Measurements from ENCODE around the gene NPIPA2. TPM values are rescaled to one million over a fixed set of nuclear protein-coding genes. Genes with fewer than 3 reads are reported as not detected.
"Not testable (repeated sequence)": the region's sequence is repeated elsewhere in the genome, so short reads cannot be mapped to it uniquely, and the experiment has no call there.

NPIPA2 gene
- total RNA-seq, 6 donors from 2014 or later: 1.2 to 8.4 (median 2.4) TPM; not detected in 2

DNA sequence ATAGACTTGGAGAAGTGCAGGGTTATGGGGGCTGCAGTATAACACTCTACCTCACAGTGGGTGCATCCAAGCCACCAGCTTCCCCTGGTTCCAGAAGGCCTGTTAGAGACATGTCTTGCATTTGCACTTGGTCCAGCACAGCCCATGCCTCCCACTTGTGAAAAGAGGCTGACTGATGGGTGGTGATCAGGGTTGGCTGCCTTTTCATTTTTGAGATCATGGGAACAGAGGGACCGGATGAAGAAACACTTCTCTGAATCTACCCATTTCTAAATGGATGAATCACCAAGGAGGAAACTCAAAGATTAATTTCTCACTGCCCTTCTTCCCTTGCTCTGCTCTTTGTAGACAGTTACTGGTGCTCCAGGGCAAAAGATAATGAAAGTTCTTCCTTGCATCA is 43.8 kb downstream of the NPIPA2 start:
- not testable (repeated sequence) for DNase-seq, H3K27ac ChIP-seq, H3K4me3 ChIP-seq, H3K4me1 ChIP-seq, H3K27me3 ChIP-seq, H3K36me3 ChIP-seq, H3K9me3 ChIP-seq
- WGBS, 2 donors: no CpG with 5 or more reads among the region's 1 CpG
- peak in 1 of 2 donors; percentile 73 for ATAC-seq (ENCODE audit: low FRiP score in 2 of 2)

DNA sequence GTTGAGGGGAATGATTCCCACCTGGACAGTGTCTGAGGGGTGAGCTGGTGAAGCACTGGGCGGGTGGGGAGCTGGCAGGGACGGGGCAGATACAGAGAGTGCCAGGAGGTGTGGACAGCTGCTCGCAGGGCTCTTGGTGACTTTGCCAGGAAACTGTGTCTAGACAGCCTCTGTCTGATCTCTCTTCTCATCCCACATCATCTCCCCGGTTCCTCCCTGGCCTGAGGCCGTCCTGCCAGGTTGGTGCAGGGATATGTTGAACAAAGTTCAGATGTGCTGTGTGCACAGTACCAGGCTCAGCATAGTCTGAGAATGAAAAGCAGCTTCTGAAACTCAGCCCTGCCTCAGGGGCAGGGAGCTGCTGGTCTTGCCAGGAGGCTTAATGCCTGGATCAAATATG is 47.2 kb downstream of the NPIPA2 start:
- H3K36me3 ChIP-seq, DNase-seq, H3K9me3 ChIP-seq, H3K27me3 ChIP-seq, H3K27ac ChIP-seq, H3K4me3 ChIP-seq, H3K4me1 ChIP-seq: not testable (repeated sequence)
- peak in 1 of 2 donors; percentile 60 for ATAC-seq (ENCODE audit: low FRiP score in 2 of 2)
- no CpG with 5 or more reads among the region's 5 CpGs for WGBS, 2 donors

DNA sequence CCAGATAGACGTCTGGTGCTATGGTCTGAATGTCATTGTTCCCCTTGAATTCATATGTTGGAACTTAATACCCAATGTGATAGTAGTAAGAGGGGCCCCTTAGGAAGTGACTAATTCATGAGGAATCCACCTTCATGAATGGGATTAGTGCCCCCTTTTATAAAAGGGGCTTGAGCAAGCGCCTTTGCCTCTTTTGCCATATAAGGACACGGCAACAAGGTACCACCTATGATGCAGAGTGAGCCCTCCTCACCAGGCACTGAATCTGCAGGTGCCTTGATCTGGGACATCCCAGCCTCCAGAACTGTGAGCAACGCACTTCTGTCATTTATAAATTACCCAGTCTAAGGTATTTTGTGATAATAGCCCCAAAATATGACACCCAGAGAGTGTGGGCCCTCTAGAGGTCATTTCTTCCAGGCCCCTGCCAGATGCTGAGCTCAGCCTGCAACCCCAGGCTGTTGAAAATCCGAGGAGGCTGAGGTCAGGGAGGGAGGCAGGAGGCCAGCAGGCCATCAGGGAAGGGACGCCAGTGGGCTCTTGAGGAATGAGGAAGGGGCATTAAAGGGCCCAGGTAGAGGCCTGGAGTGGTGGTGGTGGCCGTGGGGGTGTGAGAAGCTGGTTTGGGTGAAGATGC is 48.1 kb downstream of the NPIPA2 start:
- WGBS, 2 donors: no CpG with 5 or more reads among the region's 7 CpGs

DNA sequence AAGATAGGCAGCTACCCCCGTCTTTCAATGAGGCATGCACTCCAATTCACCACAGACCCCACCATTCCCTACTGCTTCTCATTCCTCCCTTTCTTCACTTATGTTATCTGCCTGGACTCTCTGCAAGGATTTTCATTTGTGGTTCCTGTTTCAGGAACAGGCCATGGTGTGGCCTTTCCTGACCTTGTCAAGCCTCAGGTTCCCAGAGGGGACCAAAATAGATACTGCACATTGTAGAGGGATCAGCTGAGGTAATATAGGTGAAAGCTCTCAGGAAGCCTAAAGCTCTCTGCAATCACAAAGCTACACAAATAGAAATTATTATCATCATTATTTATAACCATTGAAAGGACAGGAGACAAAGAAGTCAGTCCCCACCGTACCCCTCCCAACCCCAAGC is 50.6 kb downstream of the NPIPA2 start:
- not testable (repeated sequence) for DNase-seq; H3K27me3 ChIP-seq; ATAC-seq (ENCODE audit: low FRiP score in 2 of 2); H3K4me1 ChIP-seq; H3K4me3 ChIP-seq; H3K36me3 ChIP-seq; H3K9me3 ChIP-seq; H3K27ac ChIP-seq
- WGBS, 2 donors: no CpG with 5 or more reads among the region's 2 CpGs

More for the DNA sequence above, 48.1 kb downstream of the NPIPA2 start:
- not testable (repeated sequence) for DNase-seq; H3K27me3 ChIP-seq; H3K4me1 ChIP-seq; H3K9me3 ChIP-seq; H3K36me3 ChIP-seq; ATAC-seq (ENCODE audit: low FRiP score in 2 of 2); H3K4me3 ChIP-seq; H3K27ac ChIP-seq

DNA sequence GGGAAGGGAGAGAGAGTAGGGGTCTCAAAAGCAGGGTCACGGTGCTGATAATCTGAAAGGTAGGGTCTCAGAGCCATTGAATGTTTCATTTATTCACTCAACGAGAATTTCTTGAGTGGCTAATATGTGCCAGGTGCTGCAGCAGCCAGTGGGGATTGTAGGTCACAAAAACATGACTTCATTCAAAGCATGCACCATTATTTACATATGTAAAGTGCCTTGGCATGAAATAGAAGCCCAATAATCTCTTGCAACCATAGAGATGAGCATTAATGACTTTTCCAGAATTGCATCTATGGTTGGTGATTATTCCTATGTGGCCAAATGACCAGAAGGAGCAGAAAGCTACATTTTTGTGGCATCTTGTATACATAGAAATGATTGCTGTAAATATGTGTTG is 55.2 kb downstream of the NPIPA2 start:
- H3K4me3 ChIP-seq; H3K9me3 ChIP-seq; H3K36me3 ChIP-seq; H3K27ac ChIP-seq; DNase-seq; H3K4me1 ChIP-seq; H3K27me3 ChIP-seq; ATAC-seq (ENCODE audit: low FRiP score in 2 of 2): not testable (repeated sequence)
- WGBS, 2 donors: no CpG with 5 or more reads among the region's 2 CpGs

DNA sequence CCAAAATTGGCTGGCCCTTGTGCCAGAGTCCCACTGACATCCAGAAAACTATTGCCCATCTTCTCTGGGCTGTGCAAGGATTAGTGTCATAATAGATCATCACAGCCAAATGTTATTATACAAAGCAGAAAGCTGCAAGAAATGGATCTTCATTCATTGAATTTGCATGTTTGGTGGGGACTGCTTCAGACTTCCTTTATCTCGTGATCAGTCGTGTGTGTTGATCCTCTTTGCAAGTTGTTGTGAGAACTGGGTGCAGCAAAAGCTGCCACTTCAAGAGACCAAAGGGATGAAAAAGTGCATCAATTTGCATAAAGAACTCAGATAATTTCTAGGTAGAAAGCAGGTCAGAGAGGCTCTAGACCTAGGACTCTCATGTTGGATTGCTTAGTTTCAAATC is 61.2 kb downstream of the NPIPA2 start:
- not testable (repeated sequence) for ATAC-seq (ENCODE audit: low FRiP score in 2 of 2); H3K4me1 ChIP-seq; H3K4me3 ChIP-seq; H3K36me3 ChIP-seq; H3K9me3 ChIP-seq; DNase-seq; H3K27me3 ChIP-seq; H3K27ac ChIP-seq
- WGBS, 2 donors: no CpG with 5 or more reads among the region's 2 CpGs

- H3K9me3 ChIP-seq; H3K36me3 ChIP-seq; H3K27ac ChIP-seq; ATAC-seq (ENCODE audit: low FRiP score in 2 of 2); H3K4me3 ChIP-seq; H3K27me3 ChIP-seq; H3K4me1 ChIP-seq; DNase-seq: not testable (repeated sequence)
- WGBS, 2 donors: 81 to 89% methylated on average over 3 of the region's 3 CpGs
Observed at GRCh38 chr16:14807184-14807678, 64.9 kb downstream of the NPIPA2 start.

- H3K9me3 ChIP-seq; H3K27me3 ChIP-seq; H3K36me3 ChIP-seq; DNase-seq; H3K4me1 ChIP-seq; H3K4me3 ChIP-seq; ATAC-seq (ENCODE audit: low FRiP score in 2 of 2); H3K27ac ChIP-seq: not testable (repeated sequence)
- WGBS, 2 donors: 100% methylated on average over 1 of the region's 3 CpGs
Observed at GRCh38 chr16:14813890-14814289, 71.6 kb downstream of the NPIPA2 start.

Other genes starting within 250 kb of the NPIPA2 start
- gene PARN, start 112.3 kb upstream of the NPIPA2 start, total RNA-seq: 100 to 1,000 TPM in 1 of 6 donors, 10 to 100 TPM in 5; 25.6 to 133 (median 37.3) TPM
- 100 to 1,000 TPM in 3 of 6 donors, 10 to 100 TPM in 3; 66.3 to 157 (median 104) TPM for gene BFAR, start 109.6 kb upstream of the NPIPA2 start, total RNA-seq
- gene PLA2G10, start 48.2 kb upstream of the NPIPA2 start, total RNA-seq: 10 to 100 TPM in 4 of 6 donors, 1 to 10 TPM in 2; 4.2 to 22.5 (median 10.9) TPM
- gene NPIPA3, start 39.1 kb upstream of the NPIPA2 start, total RNA-seq: 1 to 10 TPM in 4 of 6 donors, not detected in 2; 1.1 to 8.4 (median 3.4) TPM
- gene NOMO1, start 91.2 kb downstream of the NPIPA2 start, total RNA-seq: 10 to 100 TPM; 16.8 to 72.9 (median 45.3) TPM
- gene NPIPA1, start 194.9 kb downstream of the NPIPA2 start, total RNA-seq: 100 to 1,000 TPM in 2 of 6 donors, 10 to 100 TPM in 4; 49.3 to 189 (median 79.1) TPM
- 100 to 1,000 TPM in 2 of 6 donors, 10 to 100 TPM in 4; 67.1 to 148 (median 85.2) TPM for gene PDXDC1, start 232.5 kb downstream of the NPIPA2 start, total RNA-seq